Astrocyte of the cerebellum (primary cell): ENCODE data around the gene HNF4A.
A peak's percentile ranks its signal among the peaks of the same experiment; 100 is the strongest.
"Not testable (repeated sequence)": the region's sequence is repeated elsewhere in the genome, so short reads cannot be mapped to it uniquely, and the experiment has no call there.

ENCODE experiments used
- DNase-seq: peaks from one replicate; pipeline ENCODE4 v3.0.0-alpha.2; 2011; ENCODE audit warnings: low read depth
- H3K4me3 ChIP-seq: 2 replicates; pipeline ENCODE4 v1.5.1; 2011; ENCODE audit warnings: mild to moderate bottlenecking, low read depth, low read length, moderate library complexity
- CTCF ChIP-seq: IDR thresholded peaks from 2 replicates; pipeline ENCODE4 v1.5.1; 2012; ENCODE audit warnings: low read length, low read depth, moderate library complexity, mild to moderate bottlenecking; ENCODE audit errors: missing control alignments
- in situ Hi-C: cut with HindIII; loops from 2 replicates; pipeline ENCODE4 v1.10.0; 2017; ENCODE audit warnings: low sequenced_read_pairs

The HNF4A gene

GRCh38 chr20:44467289-44467883 is 111.9 kb downstream of the HNF4A start:
- DNase-seq, result peak; percentile 50
- in situ Hi-C loops, result loop anchor here (10.0 kb wide), 1 partner anchor 343 kb away; no protein-coding TSS in a partner anchor
- TF ChIP-seq CTCF, result no peak
- H3K4me3 ChIP-seq, result no peak overlapping the region

GRCh38 chr20:44468044-44468782 is 112.7 kb downstream of the HNF4A start:
- no peak overlapping the region for H3K4me3 ChIP-seq
- no peak for TF ChIP-seq CTCF
- DNase-seq, result no peak
- in situ Hi-C loops, result loop anchor here (10.0 kb wide), 1 partner anchor 343 kb away; no protein-coding TSS in a partner anchor

- no peak for TF ChIP-seq CTCF
- no peak overlapping the region for H3K4me3 ChIP-seq
- DNase-seq, result no peak
- in situ Hi-C loops, result no loop called here
These were observed 114.8 kb downstream of the HNF4A start for GRCh38 chr20:44470327-44470726.

GRCh38 chr20:44471481-44471882 is 116.0 kb downstream of the HNF4A start:
- peak; percentile 50 for DNase-seq
- H3K4me3 ChIP-seq, result no peak overlapping the region
- in situ Hi-C loops, result no loop called here
- TF ChIP-seq CTCF, result peak; percentile 58

- in situ Hi-C loops, DNase-seq: not testable (repeated sequence)
These were observed 116.8 kb downstream of the HNF4A start for GRCh38 chr20:44472283-44472682.

GRCh38 chr20:44475372-44475693 is 119.8 kb downstream of the HNF4A start:
- in situ Hi-C loops, result no loop called here
- H3K4me3 ChIP-seq, result peak overlapping the region; percentile 68
- no peak for DNase-seq
- no peak for TF ChIP-seq CTCF

More at GRCh38 chr20:44472283-44472682, 116.8 kb downstream of the HNF4A start:
- not testable (repeated sequence) for H3K4me3 ChIP-seq
